Pancreas (tissue), 10 donors: ENCODE results near the gene SELENOP. TPM values are rescaled to one million over a fixed set of nuclear protein-coding genes. Genes with fewer than 3 reads are reported as not detected.
A peak's percentile ranks its signal among the peaks of the same experiment; 100 is the strongest.

Source experiments
- ATAC-seq, 4 donors: fragments of 200-7000 bp; cut with Tn5 transposase; one replicate each; pipeline versions ENCODE4 v1.8.0 to v1.9.1; 2020; ENCODE audit warnings: mild to moderate bottlenecking in 4 of 4, moderate library complexity in 4 of 4
- DNase-seq, 6 donors: peaks; one replicate each; pipeline ENCODE4 v3.0.0-alpha.2; 2020
- FAIRE-seq: peaks from 2 replicates; lab custom pipeline; 2012; peaks lifted over from hg19 to GRCh38; lab: Jason Lieb, UNC
- H3K27ac ChIP-seq, 4 donors: fragments of 200-600 bp; sonication (generic); 1 replicate in 3 of 4; 2 replicates in 1 of 4; pipeline versions ENCODE4 v1.5.0 to v1.8.0; 2020
- H3K27me3 ChIP-seq, 4 donors: fragments of 200-600 bp; one replicate each; pipeline ENCODE4 v1.8.0; 2021
- H3K36me3 ChIP-seq, 3 donors: fragments of 200-600 bp; sonication (generic) in 1 of 3; one replicate each; pipeline versions ENCODE4 v1.5.0 to v1.8.0; 2020 to 2021
- H3K4me1 ChIP-seq, 3 donors: fragments of 200-600 bp; one replicate each; pipeline ENCODE4 v1.8.0; 2021
- H3K4me3 ChIP-seq, 4 donors: fragments of 200-600 bp; sonication (generic) in 2 of 4; one replicate each; pipeline versions ENCODE4 v1.5.0 to v1.8.0; 2020 to 2021
- H3K9me3 ChIP-seq, 4 donors: fragments of 200-600 bp; one replicate each; pipeline ENCODE4 v1.8.0; 2021
- CTCF ChIP-seq, 4 donors: fragments of 200-600 bp; sonication (generic) in 3 of 4; IDR thresholded peaks; one replicate each; pipeline versions ENCODE4 v1.5.0 to v1.8.0; 2021; ENCODE audit warnings: antibody characterized with exemption in 4 of 4
- WGBS, 2 donors: extraction: QIAGEN DNeasy Blood & Tissue Kit; methylation state at CpG; one replicate each; pipeline ENCODE4 v1.1.7; 2013; 5-methylcytosine and 5-hydroxymethylcytosine counted together
- intact Hi-C, 3 donors: fragments of 100-400 bp; cut with DNase I; formaldehyde crosslinking; loops; one replicate each; pipeline versions ENCODE4 v1.11.1 to v1.14.2; 2022
- polyA plus RNA-seq, 2 donors: library from polyadenylated mRNA; stranded (reverse); fragments of 200-250 nt; gene quantifications; one replicate each; pipeline ENCODE4 v1.2.3, GENCODE V29; 2013
- total RNA-seq, 6 donors: library from RNA; stranded (reverse); fragmentation: NEBNext Ultra II Directional in 4 of 6; extraction: Animal tissue kit (Norgen Biotek cat#: 25700) in 4 of 6; gene quantifications; one replicate each; pipeline versions ENCODE4 v1.2.1 to v1.2.4, GENCODE V29; 2021 to 2023
- donor health status: healthy with polysubstance abuse.
- donor health status: DM: no; HTN: no; CAD: no; lungs with moderate emphysema.
- donor health status: DM: no; HTN: no; CAD: no.
- donor health status: control.
- donor health status: control.
- donor health status: Bipolar disorder and iron deficiency.
- donor health status: DM: yes; HTN: yes; CAD: no.
- donor health status: DM: no; HTN: no; CAD: no.
- donor health status: DM: no; HTN: no; CAD: no.
- donor health status: DM: yes; HTN: yes; CAD: no.

Gene SELENOP
- total and polyA plus RNA-seq, 8 donors = 32.5 to 195 (median 90.0) TPM

GRCh38 chr5:42799668-42800114 is 12.0 kb downstream of the SELENOP start:
- intact Hi-C loops = no loop called here
- DNase-seq = no peak
- 92 to 97% methylated on average over 9 of the region's 9 CpGs for WGBS, 2 donors
- Histone ChIP-seq H3K36me3 (peaks cover 0 to 38% (median 12%) of the 10 kb centered on the region in 3 donors), H3K4me1 (no peaks in the 10 kb centered on the region), H3K4me3 (no peak overlapping the region), H3K27me3 (no peaks in the 10 kb centered on the region), H3K9me3 (no peaks in the 10 kb centered on the region), H3K27ac (no peak overlapping the region)
- no peak for TF ChIP-seq CTCF (IDR thresholded peaks at IDR 0.05)
- no peak for ATAC-seq
- FAIRE-seq = no peak

DNA sequence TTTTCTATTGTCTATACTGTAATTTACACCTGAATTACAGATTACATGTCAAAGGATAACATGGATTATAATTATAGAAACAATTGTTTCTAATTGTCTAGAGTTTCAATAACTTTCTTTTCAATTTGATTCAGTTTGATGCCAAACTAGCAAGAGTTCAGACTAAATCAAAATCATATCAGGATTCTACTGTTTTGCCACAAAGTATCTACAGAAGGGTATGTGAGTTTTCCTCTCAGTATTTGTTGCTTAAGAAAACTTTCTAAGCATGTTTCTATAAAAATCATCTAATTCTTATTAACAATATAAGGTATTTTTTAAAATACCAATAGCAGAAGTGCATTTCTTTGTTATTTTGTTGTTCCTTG is 12.5 kb downstream of the SELENOP start:
- Histone ChIP-seq H3K9me3 (no peaks in the 10 kb centered on the region), H3K27ac (no peak overlapping the region), H3K36me3 (peaks cover 0 to 34% (median 12%) of the 10 kb centered on the region in 3 donors), H3K27me3 (no peaks in the 10 kb centered on the region), H3K4me1 (no peaks in the 10 kb centered on the region), H3K4me3 (no peak overlapping the region)
- intact Hi-C loops = no loop called here
- FAIRE-seq (no peak), ATAC-seq (no peak), DNase-seq (no peak)
- no peak for TF ChIP-seq CTCF (IDR thresholded peaks at IDR 0.05)

GRCh38 chr5:42798284-42799240 is 13.1 kb downstream of the SELENOP start:
- no peaks in the 10 kb centered on the region for H3K4me1 ChIP-seq
- intact Hi-C loops = no loop called here
- H3K27me3 ChIP-seq = no peaks in the 10 kb centered on the region
- FAIRE-seq (no peak), DNase-seq (no peak), ATAC-seq (peak in 1 of 4 donors; percentile 12)
- 90 to 94% methylated on average over 6 of the region's 6 CpGs for WGBS, 2 donors
- no peak overlapping the region for H3K27ac ChIP-seq
- TF ChIP-seq CTCF (IDR thresholded peaks at IDR 0.05) = no peak
- peaks cover 0 to 27% (median 12%) of the 10 kb centered on the region in 3 donors for H3K36me3 ChIP-seq
- no peaks in the 10 kb centered on the region for H3K9me3 ChIP-seq
- H3K4me3 ChIP-seq = no peak overlapping the region

- no peaks in the 10 kb centered on the region for H3K27me3 ChIP-seq
- FAIRE-seq = no peak
- H3K27ac ChIP-seq = no peak overlapping the region
- H3K4me3 ChIP-seq = no peak overlapping the region
- TF ChIP-seq CTCF (IDR thresholded peaks at IDR 0.05) = no peak
- no peak for ATAC-seq
- H3K9me3 ChIP-seq = no peaks in the 10 kb centered on the region
- intact Hi-C loops = no loop called here
- no peak for DNase-seq
- no peaks in the 10 kb centered on the region for H3K36me3 ChIP-seq
- no peaks in the 10 kb centered on the region for H3K4me1 ChIP-seq
Measured at GRCh38 chr5:42791151-42791550, 20.5 kb downstream of the SELENOP start.

- WGBS, 2 donors = 92 to 93% methylated on average over 1 of the region's 1 CpG
- no peaks in the 10 kb centered on the region for H3K4me1 ChIP-seq
- no peak for TF ChIP-seq CTCF (IDR thresholded peaks at IDR 0.05)
- no peaks in the 10 kb centered on the region for H3K9me3 ChIP-seq
- no peaks in the 10 kb centered on the region for H3K27me3 ChIP-seq
- no peak overlapping the region for H3K4me3 ChIP-seq
- H3K36me3 ChIP-seq = no peaks in the 10 kb centered on the region
- ATAC-seq (no peak), FAIRE-seq (no peak), DNase-seq (no peak)
- no peak overlapping the region for H3K27ac ChIP-seq
- intact Hi-C loops = no loop called here
Measured at GRCh38 chr5:42787845-42788244, 23.8 kb downstream of the SELENOP start.
